Measurements from ENCODE around the gene MOV10L1.

The MOV10L1 gene

GRCh38 chr22:50053861-50054260 lies 35.9 kb upstream of the MOV10L1 start:
- no peak for TF ChIP-seq CTCF (IDR thresholded peaks at IDR 0.05; ENCODE audit: low read depth, low read length)
- Histone ChIP-seq H3K4me3 (ENCODE audit: low read length) (no peak overlapping the region), H3K9ac (ENCODE audit: low read length) (no peak overlapping the region), H2AFZ (ENCODE audit: low read depth, low read length) (no peak overlapping the region), H3K79me2 (ENCODE audit: low read length) (no peaks in the 10 kb centered on the region), H3K9me3 (ENCODE audit: insufficient read depth, low read length) (no peaks in the 10 kb centered on the region), H3K4me1 (ENCODE audit: low read length) (no peaks in the 10 kb centered on the region), H3K27me3 (ENCODE audit: low read depth, low read length) (no peaks in the 10 kb centered on the region), H3K4me2 (ENCODE audit: low read length) (no peak overlapping the region), H3K27ac (ENCODE audit: low read length) (no peak overlapping the region), H4K20me1 (ENCODE audit: insufficient read depth, low read length) (no peaks in the 10 kb centered on the region), H3K36me3 (replicated peaks; ENCODE audit: low read depth, low read length) (no peaks in the 10 kb centered on the region)

GRCh38 chr22:50056214-50056972 lies 33.4 kb upstream of the MOV10L1 start:
- Histone ChIP-seq H4K20me1 (ENCODE audit: insufficient read depth, low read length) (no peaks in the 10 kb centered on the region), H3K4me1 (ENCODE audit: low read length) (no peaks in the 10 kb centered on the region), H3K4me3 (ENCODE audit: low read length) (no peak overlapping the region), H2AFZ (ENCODE audit: low read depth, low read length) (no peak overlapping the region), H3K4me2 (ENCODE audit: low read length) (no peak overlapping the region), H3K9me3 (ENCODE audit: insufficient read depth, low read length) (no peaks in the 10 kb centered on the region), H3K27ac (ENCODE audit: low read length) (no peak overlapping the region), H3K79me2 (ENCODE audit: low read length) (no peaks in the 10 kb centered on the region), H3K36me3 (replicated peaks; ENCODE audit: low read depth, low read length) (no peaks in the 10 kb centered on the region), H3K9ac (ENCODE audit: low read length) (no peak overlapping the region), H3K27me3 (ENCODE audit: low read depth, low read length) (no peaks in the 10 kb centered on the region)
- no peak for TF ChIP-seq CTCF (IDR thresholded peaks at IDR 0.05; ENCODE audit: low read depth, low read length)
- no peak for TF ChIP-seq EZH2phosphoT487 (IDR thresholded peaks at IDR 0.05; ENCODE audit: low read depth)

GRCh38 chr22:50057278-50058060 lies 32.3 kb upstream of the MOV10L1 start:
- no peaks in the 10 kb centered on the region for H3K9me3 ChIP-seq (ENCODE audit: insufficient read depth, low read length)
- H3K4me1 ChIP-seq (ENCODE audit: low read length): no peaks in the 10 kb centered on the region
- H3K27me3 ChIP-seq (ENCODE audit: low read depth, low read length): no peaks in the 10 kb centered on the region
- H2AFZ ChIP-seq (ENCODE audit: low read depth, low read length): no peak overlapping the region
- H3K4me3 ChIP-seq (ENCODE audit: low read length): no peak overlapping the region
- no peaks in the 10 kb centered on the region for H3K36me3 ChIP-seq (replicated peaks; ENCODE audit: low read depth, low read length)
- H3K27ac ChIP-seq (ENCODE audit: low read length): no peak overlapping the region
- no peaks in the 10 kb centered on the region for H4K20me1 ChIP-seq (ENCODE audit: insufficient read depth, low read length)
- H3K79me2 ChIP-seq (ENCODE audit: low read length): no peaks in the 10 kb centered on the region
- no peak overlapping the region for H3K4me2 ChIP-seq (ENCODE audit: low read length)
- TF ChIP-seq CTCF (IDR thresholded peaks at IDR 0.05; ENCODE audit: low read depth, low read length): no peak
- no peak for TF ChIP-seq EZH2phosphoT487 (IDR thresholded peaks at IDR 0.05; ENCODE audit: low read depth)
- no peak overlapping the region for H3K9ac ChIP-seq (ENCODE audit: low read length)

GRCh38 chr22:50058061-50058905 lies 31.5 kb upstream of the MOV10L1 start, which contains the start of gene TTLL8:
Gene TTLL8, minus strand, starts transcription at chr22:50058298.
- Histone ChIP-seq H3K4me2 (ENCODE audit: low read length) (no peak within 1 kb of the TSS), H3K27ac (ENCODE audit: low read length) (no peak within 1 kb of the TSS), H3K27me3 (ENCODE audit: low read depth, low read length) (no peaks in the 10 kb centered on the region), H3K36me3 (replicated peaks; ENCODE audit: low read depth, low read length) (no peaks in the 10 kb centered on the region), H4K20me1 (ENCODE audit: insufficient read depth, low read length) (no peaks in the 10 kb centered on the region), H3K4me1 (ENCODE audit: low read length) (no peaks in the 10 kb centered on the region), H3K4me3 (ENCODE audit: low read length) (no peak within 1 kb of the TSS), H3K79me2 (ENCODE audit: low read length) (no peaks in the 10 kb centered on the region), H3K9me3 (ENCODE audit: insufficient read depth, low read length) (no peaks in the 10 kb centered on the region), H3K9ac (ENCODE audit: low read length) (no peak within 1 kb of the TSS), H2AFZ (ENCODE audit: low read depth, low read length) (no peak within 1 kb of the TSS)
- TF ChIP-seq EZH2phosphoT487 (IDR thresholded peaks at IDR 0.05; ENCODE audit: low read depth): no peak
- TF ChIP-seq CTCF (IDR thresholded peaks at IDR 0.05; ENCODE audit: low read depth, low read length): no peak
